K562 (cell line): ENCODE data around the gene RALGAPA2. TPM values are rescaled to one million over a fixed set of nuclear protein-coding genes. Genes with fewer than 3 reads are reported as not detected.

Source experiments
- ID3 ChIP-seq, 2 experiments: fragments of 250-450 bp in 1 of 2; fragments of 450-650 bp in 1 of 2; sonication (Bioruptor Pico) in 1 of 2; IDR thresholded peaks; 2 replicates each; pipeline versions ENCODE4 v1.6.1 to v1.8.0; 2016 to 2021; ENCODE audit warnings: mild to moderate bottlenecking in 2 of 2, moderate library complexity in 2 of 2, missing compliant biosample characterization in 1 of 2, missing genetic modification characterization in 1 of 2
- KLF16 ChIP-seq: IDR thresholded peaks from 2 replicates; pipeline ENCODE4 v1.6.1; 2016; ENCODE audit warnings: antibody characterized with exemption
- RERE ChIP-seq: sonication (generic); formaldehyde crosslinking; IDR thresholded peaks from 2 replicates; pipeline ENCODE4 v1.8.0; 2023; ENCODE audit warnings: missing genetic modification reagents, mild to moderate bottlenecking, borderline replicate concordance
- REST ChIP-seq, 2 experiments: fragments of 450-650 bp; formaldehyde crosslinking in 1 of 2; IDR thresholded peaks; 2 replicates each; pipeline versions ENCODE4 v1.4.0 to v1.6.1; 2014 to 2020; ENCODE audit warnings: mild to moderate bottlenecking in 2 of 2, borderline replicate concordance in 1 of 2, low read depth in 1 of 2
- SAP30 ChIP-seq: fragments of 200-600 bp; sonication (generic); IDR thresholded peaks from 2 replicates; pipeline ENCODE4 v1.6.1; 2012; ENCODE audit warnings: borderline replicate concordance, low read depth, mild to moderate bottlenecking, moderate library complexity, low read length, control low read depth, inconsistent platforms; ENCODE audit not compliant: insufficient read depth, poor library complexity, severe bottlenecking
- SFPQ ChIP-seq: fragments of 200-400 bp; formaldehyde crosslinking; IDR thresholded peaks from 2 replicates; pipeline ENCODE4 v1.6.1; 2017; ENCODE audit warnings: mild to moderate bottlenecking, low read depth, low read length, moderate library complexity
- U2AF1 ChIP-seq: fragments of 200-400 bp; formaldehyde crosslinking; optimal IDR thresholded peaks from 2 replicates; pipeline ENCODE3; 2017; ENCODE audit warnings: mild to moderate bottlenecking, low read depth, low read length, moderate library complexity
- ZNF75A ChIP-seq: fragments of 450-650 bp; formaldehyde crosslinking; IDR thresholded peaks from 2 replicates; pipeline ENCODE4 v1.4.0; 2020; ENCODE audit warnings: mild to moderate bottlenecking
- polyA plus RNA-seq, 8 experiments: library from polyadenylated mRNA; depleted of rRNA in 4 of 8; stranded (reverse) in 5 of 8; unstranded in 3 of 8; fragments of >200 nt; fragmentation: Nextera tagmentation in 2 of 8; fragmentation: Illumina TruSeq in 1 of 8; extraction: Ambion mirVana in 2 of 8; extraction: Trizol in 1 of 8; gene quantifications; 2 replicates each; pipeline versions ENCODE4 v1.2.1 to v1.2.3, GENCODE V29; 2011 to 2014; ENCODE audit warnings: inconsistent platforms in 1 of 8, missing spikeins in 1 of 8
- total RNA-seq, 7 experiments: library from RNA; depleted of rRNA in 6 of 7; stranded (reverse); fragments of >200 nt in 6 of 7; fragmentation: Illumina TruSeq in 2 of 7; extraction: Trizol in 2 of 7; gene quantifications; 2 replicates each; pipeline versions ENCODE4 v1.2.1 to v1.2.3, GENCODE V29; 2011 to 2021; ENCODE audit warnings: low replicate concordance in 1 of 7

The RALGAPA2 gene
- total and polyA plus RNA-seq, 9 of the 15 experiments (the other 6 are each of a cell fraction or from before 2014, with no cell fraction given), result 0.35 to 2.7 (median 1.4) TPM

GRCh38 chr20:20369250-20370093 is 343.0 kb downstream of the RALGAPA2 start (continued):
- TF ChIP-seq REST (IDR thresholded peaks at IDR 0.05; ENCODE audit: borderline replicate concordance) (no peak), REST (CRISPR knock-in tag; IDR thresholded peaks at IDR 0.05; ENCODE audit: low read depth) (no peak), ZNF75A (CRISPR knock-in tag) (no peak), ID3 (CRISPR knock-in tag; IDR thresholded peaks at IDR 0.05) (no peak), ID3 (tag; IDR thresholded peaks at IDR 0.05) (no peak), SFPQ (no peak), SAP30 (no peak), KLF16 (no peak), U2AF1 (no peak), RERE (no peak)
